ENCODE measurements around the gene PET100. TPM values are rescaled to one million over a fixed set of nuclear protein-coding genes. Genes with fewer than 3 reads are reported as not detected.

PET100 gene
- polyA plus RNA-seq, 1 donor (not counting 4 experiments of a cell fraction or from before 2014, with no cell fraction given), result 85.8 TPM

GRCh38 chr19:7650148-7650547 is 20.6 kb downstream of the PET100 start:
- H3K4me2 ChIP-seq (ENCODE audit: control insufficient read depth, extremely low read depth, insufficient read depth, low read depth, low read length), result no peak overlapping the region
- H3K27ac ChIP-seq (ENCODE audit: control insufficient read depth, insufficient read depth, low read length), result no peak overlapping the region
- no peak overlapping the region for H2AFZ ChIP-seq (ENCODE audit: control insufficient read depth, low read length)
- no peak for TF ChIP-seq EZH2 (IDR thresholded peaks at IDR 0.05; ENCODE audit: low read length)
- TF ChIP-seq, protein P1, sequence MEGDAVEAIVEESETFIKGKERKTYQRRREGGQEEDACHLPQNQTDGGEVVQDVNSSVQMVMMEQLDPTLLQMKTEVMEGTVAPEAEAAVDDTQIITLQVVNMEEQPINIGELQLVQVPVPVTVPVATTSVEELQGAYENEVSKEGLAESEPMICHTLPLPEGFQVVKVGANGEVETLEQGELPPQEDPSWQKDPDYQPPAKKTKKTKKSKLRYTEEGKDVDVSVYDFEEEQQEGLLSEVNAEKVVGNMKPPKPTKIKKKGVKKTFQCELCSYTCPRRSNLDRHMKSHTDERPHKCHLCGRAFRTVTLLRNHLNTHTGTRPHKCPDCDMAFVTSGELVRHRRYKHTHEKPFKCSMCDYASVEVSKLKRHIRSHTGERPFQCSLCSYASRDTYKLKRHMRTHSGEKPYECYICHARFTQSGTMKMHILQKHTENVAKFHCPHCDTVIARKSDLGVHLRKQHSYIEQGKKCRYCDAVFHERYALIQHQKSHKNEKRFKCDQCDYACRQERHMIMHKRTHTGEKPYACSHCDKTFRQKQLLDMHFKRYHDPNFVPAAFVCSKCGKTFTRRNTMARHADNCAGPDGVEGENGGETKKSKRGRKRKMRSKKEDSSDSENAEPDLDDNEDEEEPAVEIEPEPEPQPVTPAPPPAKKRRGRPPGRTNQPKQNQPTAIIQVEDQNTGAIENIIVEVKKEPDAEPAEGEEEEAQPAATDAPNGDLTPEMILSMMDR (optimal IDR thresholded peaks at IDR 0.05 in 1 of 3, IDR thresholded peaks at IDR 0.05 in 1 of 3, conservative IDR thresholded peaks at IDR 0.05 in 1 of 3; ENCODE audit: extremely low read depth in 1 of 3, insufficient read depth in 2 of 3, low read length in 3 of 3), result no peak
- dilution Hi-C loops (cut with MboI; ENCODE audit: extremely low pct_ligation_motif_present, low sequenced_read_pairs), result no loop called here
- H3K4me3 ChIP-seq (ENCODE audit: control insufficient read depth in 2 of 3, extremely low read depth in 1 of 3, insufficient read depth in 2 of 3, low read depth in 1 of 3, low read length in 3 of 3), result no peak overlapping the region
- DNase-seq (ENCODE audit: low read depth, low spot score) (no peak), FAIRE-seq (no peak)
- no peak overlapping the region for H3K9ac ChIP-seq (ENCODE audit: control insufficient read depth, extremely low read depth, insufficient read depth, low read length)
- peaks cover 4 to 7% of the 10 kb centered on the region in 2 experiments for H3K36me3 ChIP-seq (ENCODE audit: control insufficient read depth in 2 of 2, extremely low read depth in 1 of 2, insufficient read depth in 2 of 2, low read length in 2 of 2)
- no peaks in the 10 kb centered on the region for H3K79me2 ChIP-seq (ENCODE audit: control insufficient read depth, insufficient read depth, low read length)
- H3K9me1 ChIP-seq (ENCODE audit: control insufficient read depth, extremely low read depth, insufficient read depth, low read length), result peaks cover 2% of the 10 kb centered on the region
- peaks cover 4% of the 10 kb centered on the region for H3K4me1 ChIP-seq (ENCODE audit: control insufficient read depth, extremely low read depth, insufficient read depth, low read length)
- no peaks in the 10 kb centered on the region for H3K9me3 ChIP-seq (ENCODE audit: control insufficient read depth, low read depth, low read length)
- no peaks in the 10 kb centered on the region for H4K20me1 ChIP-seq (ENCODE audit: control insufficient read depth, extremely low read depth, insufficient read depth, low read length)
- H3K27me3 ChIP-seq (ENCODE audit: control insufficient read depth, extremely low read depth, insufficient read depth, low read length), result no peaks in the 10 kb centered on the region

DNA sequence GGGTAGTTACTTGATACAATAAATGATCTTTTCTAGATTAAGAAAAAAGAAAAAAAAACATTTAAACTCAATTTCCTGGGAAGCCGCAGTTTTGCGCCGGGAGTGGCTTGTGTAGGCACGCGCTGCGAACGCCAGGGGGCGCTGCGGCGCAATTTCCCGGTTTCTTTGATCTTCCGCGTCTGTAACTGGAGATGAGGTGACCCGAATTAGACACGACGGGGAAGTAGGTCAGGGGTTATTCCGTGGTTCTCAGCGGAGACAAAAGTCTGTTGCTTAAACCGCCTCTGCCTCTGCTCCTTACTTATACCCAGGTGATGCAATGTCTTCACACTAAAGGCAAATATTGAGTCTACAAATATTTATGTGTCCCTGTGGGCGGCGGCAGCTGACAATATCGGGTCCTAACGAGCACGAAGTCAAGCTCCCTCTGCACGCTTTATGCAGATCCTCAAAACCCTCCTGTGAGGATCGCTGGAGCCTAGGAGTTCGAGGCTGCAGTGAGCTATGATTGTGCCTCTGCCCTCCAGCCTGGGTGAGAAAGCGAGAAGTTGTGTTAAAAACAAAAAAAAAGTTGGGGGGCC is 22.6 kb downstream of the PET100 start:
- Histone ChIP-seq H3K9ac (ENCODE audit: control insufficient read depth, extremely low read depth, insufficient read depth, low read length) (no peak overlapping the region), H2AFZ (ENCODE audit: control insufficient read depth, low read length) (peak overlapping the region; percentile 67), H3K27me3 (ENCODE audit: control insufficient read depth, extremely low read depth, insufficient read depth, low read length) (no peaks in the 10 kb centered on the region), H3K36me3 (ENCODE audit: control insufficient read depth in 2 of 2, extremely low read depth in 1 of 2, insufficient read depth in 2 of 2, low read length in 2 of 2) (peaks cover 3 to 4% of the 10 kb centered on the region in 2 experiments), H4K20me1 (ENCODE audit: control insufficient read depth, extremely low read depth, insufficient read depth, low read length) (no peaks in the 10 kb centered on the region), H3K4me2 (ENCODE audit: control insufficient read depth, extremely low read depth, insufficient read depth, low read depth, low read length) (peak overlapping the region; percentile 87), H3K79me2 (ENCODE audit: control insufficient read depth, insufficient read depth, low read length) (no peaks in the 10 kb centered on the region), H3K4me1 (ENCODE audit: control insufficient read depth, extremely low read depth, insufficient read depth, low read length) (peaks cover 4% of the 10 kb centered on the region), H3K9me1 (ENCODE audit: control insufficient read depth, extremely low read depth, insufficient read depth, low read length) (peaks cover 2% of the 10 kb centered on the region), H3K27ac (ENCODE audit: control insufficient read depth, insufficient read depth, low read length) (no peak overlapping the region), H3K4me3 (ENCODE audit: control insufficient read depth in 2 of 3, extremely low read depth in 1 of 3, insufficient read depth in 2 of 3, low read depth in 1 of 3, low read length in 3 of 3) (peak overlapping the region in 1 of 3 experiments; percentile 42), H3K9me3 (ENCODE audit: control insufficient read depth, low read depth, low read length) (no peaks in the 10 kb centered on the region)
- TF ChIP-seq, protein P1 (optimal IDR thresholded peaks at IDR 0.05 in 1 of 3, IDR thresholded peaks at IDR 0.05 in 1 of 3, conservative IDR thresholded peaks at IDR 0.05 in 1 of 3; ENCODE audit: extremely low read depth in 1 of 3, insufficient read depth in 2 of 3, low read length in 3 of 3), result peak; percentile 78 to 95 (median 87)
- no peak for TF ChIP-seq EZH2 (IDR thresholded peaks at IDR 0.05; ENCODE audit: low read length)
- FAIRE-seq, result peak; percentile 64
- no peak for DNase-seq (ENCODE audit: low read depth, low spot score)
- dilution Hi-C loops (cut with MboI; ENCODE audit: extremely low pct_ligation_motif_present, low sequenced_read_pairs), result no loop called here
